GM20431 (cell line): ENCODE data around the gene NDFIP2.
"Not testable (repeated sequence)": the region's sequence is repeated elsewhere in the genome, so short reads cannot be mapped to it uniquely, and the experiment has no call there.

Experiments used
- in situ Hi-C: fragments of 300-500 bp; cut with MseI, MboI; formaldehyde crosslinking; loops from one replicate; pipeline ENCODE4 v1.15.0; 2020; ENCODE audit warnings: low sequenced_read_pairs; ENCODE audit not compliant: unreplicated experiment

NDFIP2 gene

DNA sequence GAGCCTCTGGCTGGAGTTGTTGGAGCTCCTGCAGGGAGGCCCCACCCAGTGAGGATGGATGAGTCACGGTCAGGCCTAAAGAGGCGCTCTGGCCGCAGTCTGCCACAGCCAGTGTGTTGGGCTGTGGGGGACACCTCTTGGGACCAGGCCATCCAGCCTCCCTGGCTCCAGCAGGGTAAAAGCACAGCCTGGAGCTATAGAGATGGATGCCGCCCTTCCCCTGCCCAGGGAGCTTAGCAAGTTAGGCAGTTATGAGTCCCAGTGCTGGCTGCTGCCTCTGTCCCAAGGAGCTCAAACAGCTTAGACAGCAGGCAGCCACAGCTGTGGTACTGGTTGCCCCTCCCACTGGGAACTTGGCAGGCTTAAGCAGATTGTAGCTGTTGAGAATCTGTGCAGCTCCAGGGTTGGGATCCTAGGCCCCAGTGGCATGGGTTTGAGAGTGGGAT lies 100.9 kb downstream of the NDFIP2 start:
- in situ Hi-C loops = no loop called here

DNA sequence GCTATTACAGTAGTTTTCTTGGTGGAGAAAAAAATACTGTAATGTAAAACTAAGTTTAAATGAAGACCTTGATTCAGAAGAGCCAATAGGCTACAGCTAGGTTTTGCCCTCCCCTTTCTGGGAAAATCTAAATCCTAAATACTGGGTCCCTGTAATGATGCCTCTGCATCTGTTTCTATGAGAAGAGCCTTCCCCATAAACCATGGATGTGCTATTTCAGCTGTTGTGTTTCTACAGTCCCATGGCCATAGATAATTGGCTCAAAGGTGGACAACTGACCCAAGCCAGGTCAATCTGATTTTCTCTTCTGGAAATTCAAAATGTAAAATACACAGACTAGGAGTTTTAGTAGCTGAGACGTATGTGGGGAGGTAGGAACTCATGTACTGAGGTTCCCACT lies 101.9 kb downstream of the NDFIP2 start:
- in situ Hi-C loops = no loop called here

- in situ Hi-C loops = no loop called here
These were observed 104.1 kb downstream of the NDFIP2 start for GRCh38 chr13:79585033-79585432.

GRCh38 chr13:79589603-79590393 lies 108.8 kb downstream of the NDFIP2 start:
- in situ Hi-C loops = no loop called here

GRCh38 chr13:79590394-79590676 lies 109.4 kb downstream of the NDFIP2 start:
- in situ Hi-C loops = no loop called here

GRCh38 chr13:79591493-79591892 lies 110.5 kb downstream of the NDFIP2 start:
- in situ Hi-C loops = no loop called here

DNA sequence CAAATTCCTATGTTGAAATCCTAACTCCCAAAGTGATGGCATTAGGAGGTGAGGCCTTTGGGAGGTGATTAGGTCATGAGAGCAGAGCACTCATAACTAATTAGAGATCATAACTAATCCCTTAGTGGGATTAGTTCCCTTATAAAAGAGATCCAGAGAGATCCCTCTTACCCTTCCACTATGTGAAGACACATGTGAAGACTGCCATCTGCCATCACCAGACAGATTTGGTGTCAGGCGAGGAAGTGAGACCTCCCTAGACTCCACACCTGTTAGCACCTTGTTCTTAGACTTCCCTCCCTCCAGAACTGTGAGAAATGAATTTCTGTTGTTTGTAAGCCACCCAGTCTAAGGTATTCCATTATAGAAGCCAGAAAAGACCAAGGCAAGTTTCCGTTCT lies 112.2 kb downstream of the NDFIP2 start:
- in situ Hi-C loops = no loop called here

GRCh38 chr13:79593641-79594275 lies 112.8 kb downstream of the NDFIP2 start:
- in situ Hi-C loops = no loop called here

DNA sequence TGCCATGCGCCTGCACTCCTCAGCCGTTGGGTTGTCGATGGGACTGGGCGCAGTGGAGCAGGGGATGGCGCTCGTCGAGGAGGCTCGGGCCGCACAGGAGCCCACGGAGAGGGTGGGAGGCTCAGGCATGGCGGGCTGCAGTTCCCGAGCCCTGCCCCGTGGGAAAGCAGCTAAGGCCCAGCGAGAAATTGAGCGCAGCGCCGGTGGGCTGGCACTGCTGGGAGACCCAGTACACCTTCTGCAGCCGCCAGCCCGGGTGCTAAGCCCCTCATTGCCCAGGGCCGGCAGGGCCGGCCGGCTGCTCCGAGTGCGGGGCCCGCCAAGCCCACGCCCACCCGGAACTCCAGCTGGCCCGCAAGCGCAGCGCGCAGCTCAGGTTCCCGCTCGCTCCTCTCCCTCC lies 119.2 kb downstream of the NDFIP2 start:
- in situ Hi-C loops = not testable (repeated sequence)

DNA sequence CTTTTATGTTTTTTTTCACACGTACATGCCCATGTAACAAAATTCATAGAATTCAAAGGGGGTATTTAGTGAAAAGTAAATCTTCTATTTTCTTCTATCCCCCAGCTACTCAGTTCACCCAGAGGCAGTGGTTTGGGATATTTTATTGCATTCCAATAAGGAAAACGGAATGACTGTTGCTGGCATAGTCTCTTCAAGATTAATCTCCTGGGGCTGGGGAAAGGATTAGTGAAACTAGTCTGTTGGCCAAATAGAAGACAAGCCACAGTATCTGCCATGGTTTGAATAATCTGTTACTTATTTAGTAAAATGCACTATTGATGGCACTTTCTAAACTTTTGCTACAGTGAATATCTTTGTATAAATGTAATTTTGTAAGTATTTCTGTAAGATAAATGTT lies 122.0 kb downstream of the NDFIP2 start:
- in situ Hi-C loops = no loop called here

GRCh38 chr13:79604752-79605151 lies 123.8 kb downstream of the NDFIP2 start:
- in situ Hi-C loops = no loop called here
